SH-SY5Y (cell line): Measurements from ENCODE around the gene MKX.

Source experiments
- GATA2 ChIP-seq: IDR thresholded peaks from 2 replicates; pipeline ENCODE4 v1.6.1; 2011; ENCODE audit warnings: mild to moderate bottlenecking, low read depth, low read length
- GATA3 ChIP-seq: IDR thresholded peaks from 2 replicates; pipeline ENCODE4 v1.6.1; 2011; ENCODE audit warnings: low read depth, mild to moderate bottlenecking, low read length, moderate library complexity

Gene MKX, protein sequence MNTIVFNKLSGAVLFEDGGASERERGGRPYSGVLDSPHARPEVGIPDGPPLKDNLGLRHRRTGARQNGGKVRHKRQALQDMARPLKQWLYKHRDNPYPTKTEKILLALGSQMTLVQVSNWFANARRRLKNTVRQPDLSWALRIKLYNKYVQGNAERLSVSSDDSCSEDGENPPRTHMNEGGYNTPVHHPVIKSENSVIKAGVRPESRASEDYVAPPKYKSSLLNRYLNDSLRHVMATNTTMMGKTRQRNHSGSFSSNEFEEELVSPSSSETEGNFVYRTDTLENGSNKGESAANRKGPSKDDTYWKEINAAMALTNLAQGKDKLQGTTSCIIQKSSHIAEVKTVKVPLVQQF

DNA sequence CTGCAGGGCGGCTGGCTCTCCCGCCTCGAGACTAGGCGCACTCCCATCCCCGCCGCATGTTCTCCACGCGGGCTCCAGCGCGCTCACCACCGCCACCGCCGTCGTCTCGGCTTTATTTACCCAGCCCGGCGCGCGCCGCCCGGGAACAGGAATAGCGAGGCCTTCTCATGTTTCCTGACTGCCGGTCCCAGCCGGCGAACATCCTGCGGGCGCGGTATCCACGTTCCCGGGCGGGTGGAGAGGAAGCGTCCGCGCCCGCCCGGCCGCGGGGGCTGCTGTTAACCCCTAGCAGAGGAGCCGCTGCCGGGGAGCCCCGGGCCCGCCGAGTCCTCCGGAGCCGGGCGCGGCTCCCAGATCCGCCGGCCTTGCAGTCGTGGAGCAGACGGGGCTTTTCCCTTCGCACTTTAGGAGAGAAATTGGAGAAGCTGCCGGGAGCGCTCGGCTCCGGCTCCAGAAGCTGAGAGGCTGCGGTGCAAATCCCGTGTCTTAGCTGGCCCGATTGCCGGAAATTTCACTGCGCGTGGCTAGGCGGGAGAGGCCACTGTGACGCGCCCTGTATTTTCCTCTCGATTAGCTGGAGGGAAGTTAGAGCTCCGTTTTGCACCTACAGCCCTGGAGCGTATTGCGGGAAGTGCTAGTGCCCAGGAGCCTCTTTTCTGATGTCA is at the start of gene MKX:
Gene MKX, minus strand, starts transcription at position 88 of the 665 bp plus-strand sequence. CDS start 2,404 bp downstream, outside the sequence.
- no peak for TF ChIP-seq GATA3

DNA sequence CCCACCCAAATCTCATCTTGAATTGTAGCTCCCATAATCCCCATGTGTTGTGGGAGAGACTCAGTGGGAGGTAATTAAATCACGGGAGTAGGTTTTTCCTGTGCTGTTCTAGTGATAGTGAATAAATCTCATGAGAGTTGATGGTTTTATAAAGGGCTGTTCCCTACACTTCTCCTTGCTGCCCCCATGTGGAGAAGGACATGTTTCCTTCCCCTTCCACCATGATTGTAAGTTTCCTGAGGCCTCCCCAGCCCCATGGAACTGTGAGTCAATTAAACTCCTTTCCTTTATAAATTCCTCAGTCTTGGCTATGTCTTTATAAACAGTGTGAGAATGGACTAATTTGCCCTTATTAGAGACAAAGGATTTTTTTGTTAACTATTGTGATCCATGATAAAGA is 48.5 kb upstream of the MKX start:
- TF ChIP-seq GATA2 (no peak), GATA3 (no peak)

DNA sequence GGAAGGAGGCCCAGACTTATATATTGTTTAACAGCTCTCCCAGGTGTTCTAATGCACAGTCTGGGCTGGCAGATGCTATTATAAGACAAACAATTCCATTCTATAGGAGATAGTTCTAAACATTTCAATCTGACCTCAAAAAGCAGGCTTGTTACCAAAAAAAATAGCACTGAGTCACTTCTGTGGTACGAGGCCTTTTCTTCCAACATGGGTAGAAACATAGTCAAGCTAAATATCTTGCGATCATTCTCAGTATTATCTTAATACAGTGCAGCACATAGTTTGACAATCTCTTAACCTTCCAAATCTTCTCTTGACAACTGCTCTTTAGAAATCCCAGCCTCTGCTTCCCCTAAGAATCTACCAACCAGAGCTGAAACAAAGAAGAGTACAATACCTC is 46.6 kb upstream of the MKX start:
- TF ChIP-seq GATA2 = no peak
- no peak for TF ChIP-seq GATA3

DNA sequence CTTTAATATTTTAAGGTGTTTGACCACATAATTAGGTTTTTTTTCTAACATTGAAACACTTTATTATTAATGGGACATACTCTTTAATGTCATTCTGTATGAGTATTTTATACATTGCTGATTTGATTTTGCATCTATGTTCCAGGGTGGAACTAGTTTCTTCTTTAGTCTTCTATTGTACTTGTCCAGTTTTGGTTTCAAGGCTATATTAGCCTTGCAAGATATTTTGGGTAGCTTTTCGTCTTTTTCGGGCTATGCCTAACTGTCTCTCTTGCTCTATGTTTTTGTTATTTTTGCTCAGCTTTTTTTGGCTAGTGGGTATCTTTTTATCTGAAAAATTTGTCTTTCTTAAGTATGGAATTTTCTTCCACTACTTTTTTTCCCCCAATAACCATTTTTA is 38.7 kb upstream of the MKX start:
- no peak for TF ChIP-seq GATA2
- TF ChIP-seq GATA3 = no peak

DNA sequence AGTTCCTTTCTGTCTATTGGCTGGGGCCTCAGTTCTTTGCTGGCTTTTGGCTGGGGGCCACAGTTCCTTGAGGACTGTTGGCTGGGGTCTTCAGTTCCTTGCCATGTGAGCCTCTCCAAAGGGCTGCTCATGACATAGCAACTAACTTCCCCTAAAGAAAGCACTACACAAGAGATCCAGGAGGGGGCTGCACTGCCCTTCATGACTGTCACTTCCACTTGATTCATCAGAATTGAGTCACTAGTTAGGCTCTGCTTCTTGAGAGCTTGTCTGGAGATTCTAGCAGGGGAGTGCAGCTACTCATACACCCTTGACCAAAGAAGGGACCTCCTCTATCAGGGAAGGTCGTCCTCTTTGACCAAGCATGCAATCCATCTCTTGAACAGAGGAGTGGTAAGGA is 38.0 kb upstream of the MKX start:
- TF ChIP-seq GATA2 (no peak), GATA3 (no peak)

DNA sequence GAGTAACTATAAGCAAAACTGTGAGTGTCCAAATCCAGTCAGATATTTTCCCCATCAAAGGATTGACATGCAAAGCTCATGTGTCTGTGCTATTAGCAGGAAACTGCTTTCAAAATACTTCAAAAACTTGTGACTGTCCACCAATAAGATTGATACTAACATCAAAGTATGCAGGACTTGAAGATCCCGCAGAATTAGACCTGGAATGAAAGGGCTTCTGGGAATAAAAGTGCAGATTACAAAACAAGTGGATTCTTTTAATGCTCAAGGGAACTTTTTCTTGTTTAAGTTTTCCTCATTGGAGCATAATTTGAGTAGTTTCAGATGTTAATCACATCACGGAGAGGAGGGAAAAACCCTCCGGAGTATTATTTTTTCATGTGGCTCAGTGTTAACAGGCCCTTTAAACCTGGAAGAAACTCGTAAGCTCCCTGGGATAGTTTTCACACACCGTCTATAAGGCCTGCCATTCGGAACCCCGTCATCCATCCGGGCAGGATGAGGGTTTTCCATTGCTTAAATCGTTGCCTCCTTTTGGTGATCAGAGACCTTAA is 33.9 kb upstream of the MKX start:
- TF ChIP-seq GATA3 (no peak), GATA2 (no peak)

DNA sequence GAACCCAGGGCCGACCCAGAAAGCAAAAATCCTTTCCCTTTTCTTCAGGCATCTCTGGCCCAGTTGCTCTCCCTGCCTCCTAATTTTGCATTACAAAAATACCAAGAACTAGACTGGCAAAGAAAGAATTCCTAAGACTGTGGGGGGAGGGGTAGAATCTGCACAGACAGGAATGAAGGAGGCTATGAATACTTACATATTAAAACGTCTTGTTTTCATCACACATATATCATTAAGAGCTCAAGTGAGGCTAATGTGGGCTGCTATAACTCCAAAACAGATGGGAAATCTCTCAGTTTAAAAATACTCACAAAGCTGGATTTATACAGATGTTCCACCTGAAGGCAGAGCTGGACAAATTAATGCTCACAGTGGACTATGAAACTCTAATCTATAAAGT is 29.2 kb upstream of the MKX start:
- TF ChIP-seq GATA2 (no peak), GATA3 (no peak)

DNA sequence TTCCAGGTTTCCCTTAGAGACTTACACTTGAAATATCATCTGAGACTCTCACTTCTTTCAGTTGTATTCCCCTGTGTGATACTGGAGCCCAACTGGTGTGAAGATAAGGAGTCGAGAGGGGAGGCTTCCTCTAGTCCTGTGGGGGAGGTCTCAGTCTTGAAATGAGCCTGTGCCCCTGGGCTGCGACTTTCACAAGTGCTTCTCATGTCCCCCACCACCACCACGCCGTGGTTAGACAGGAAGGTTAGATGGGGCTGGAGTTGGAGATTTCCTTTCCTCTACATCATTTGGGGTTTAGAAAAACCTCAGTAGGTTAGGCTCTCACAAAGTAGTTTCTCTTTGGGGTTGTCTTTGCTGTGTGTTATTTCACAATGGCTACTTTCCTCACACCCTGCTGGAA is 25.6 kb upstream of the MKX start:
- no peak for TF ChIP-seq GATA3

DNA sequence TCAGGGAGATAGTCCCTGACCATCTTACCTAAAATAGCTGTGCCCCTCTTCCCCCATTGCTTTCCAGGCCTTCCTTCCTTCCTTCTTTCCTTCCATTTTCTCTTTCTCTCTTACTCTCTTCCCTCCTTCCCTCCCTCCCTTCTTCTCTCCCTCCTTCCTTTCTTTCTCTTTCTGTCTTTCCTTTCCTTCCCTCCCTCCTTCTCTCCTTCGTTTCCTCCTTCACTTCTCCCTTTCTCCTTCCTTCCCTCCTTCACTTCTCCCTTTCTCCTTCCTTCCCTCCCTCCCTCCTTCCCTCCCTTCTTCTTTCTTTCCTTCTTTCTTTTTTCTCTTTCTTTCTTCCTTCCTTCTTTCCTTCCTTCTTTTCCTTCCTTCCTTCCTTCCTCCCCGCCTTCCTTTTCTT is 24.6 kb upstream of the MKX start:
- TF ChIP-seq GATA2 (no peak), GATA3 (no peak)

DNA sequence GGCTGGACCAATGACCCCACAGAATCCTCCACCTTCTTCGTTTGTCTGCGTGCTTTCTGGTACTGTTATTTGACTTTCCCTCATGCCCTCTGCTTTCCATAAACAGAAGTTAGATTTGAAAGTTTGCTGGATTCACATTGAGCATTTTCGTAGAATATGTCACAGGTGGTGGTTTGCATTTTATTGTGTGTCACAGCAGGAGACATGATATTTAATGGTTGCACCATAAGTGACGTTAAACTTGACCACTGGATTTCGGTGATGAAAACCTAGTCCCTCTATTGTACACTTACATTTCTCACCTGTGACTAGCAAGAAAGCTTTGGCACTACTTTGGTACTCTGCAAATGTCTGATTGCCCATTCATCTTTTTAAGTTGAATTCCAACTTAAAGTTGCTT is 15.2 kb upstream of the MKX start:
- TF ChIP-seq GATA2 (no peak), GATA3 (no peak)

DNA sequence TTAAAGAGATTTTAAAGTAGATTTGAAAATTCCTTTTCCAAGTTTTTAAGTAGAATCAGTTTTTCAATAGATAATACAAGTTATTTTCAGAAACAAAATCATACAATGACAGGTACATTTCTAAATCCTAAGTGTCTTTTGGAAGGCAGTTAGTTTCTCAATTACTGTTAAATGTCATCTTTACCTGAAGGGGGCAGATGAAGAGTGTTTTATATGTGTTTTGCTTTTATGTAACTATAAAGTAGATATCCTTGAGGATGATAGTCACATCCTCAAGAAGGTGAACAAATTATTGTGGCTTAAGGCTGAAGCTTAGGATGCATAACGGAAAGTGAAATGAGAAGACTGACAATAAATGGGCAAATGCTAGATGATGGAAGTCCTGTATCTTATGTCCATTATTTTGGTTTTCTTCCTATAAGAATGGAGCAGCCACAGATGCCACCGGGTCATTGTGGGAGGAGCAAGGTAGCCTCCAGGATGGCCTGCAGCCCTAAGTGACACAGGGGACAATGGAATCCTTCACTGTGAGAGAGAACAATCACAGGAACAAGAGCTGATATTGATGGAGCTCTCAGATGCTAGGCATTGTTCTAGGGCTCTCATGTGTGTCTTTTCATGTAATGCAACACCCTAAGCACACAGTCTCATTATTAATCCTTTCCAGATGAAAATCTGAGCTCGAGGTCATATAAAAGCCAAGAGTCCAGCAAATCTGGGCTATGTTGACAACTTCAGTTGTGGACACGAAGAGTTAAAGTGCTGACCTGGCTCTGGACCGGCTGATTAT is 14.1 kb upstream of the MKX start:
- no peak for TF ChIP-seq GATA3
- no peak for TF ChIP-seq GATA2

DNA sequence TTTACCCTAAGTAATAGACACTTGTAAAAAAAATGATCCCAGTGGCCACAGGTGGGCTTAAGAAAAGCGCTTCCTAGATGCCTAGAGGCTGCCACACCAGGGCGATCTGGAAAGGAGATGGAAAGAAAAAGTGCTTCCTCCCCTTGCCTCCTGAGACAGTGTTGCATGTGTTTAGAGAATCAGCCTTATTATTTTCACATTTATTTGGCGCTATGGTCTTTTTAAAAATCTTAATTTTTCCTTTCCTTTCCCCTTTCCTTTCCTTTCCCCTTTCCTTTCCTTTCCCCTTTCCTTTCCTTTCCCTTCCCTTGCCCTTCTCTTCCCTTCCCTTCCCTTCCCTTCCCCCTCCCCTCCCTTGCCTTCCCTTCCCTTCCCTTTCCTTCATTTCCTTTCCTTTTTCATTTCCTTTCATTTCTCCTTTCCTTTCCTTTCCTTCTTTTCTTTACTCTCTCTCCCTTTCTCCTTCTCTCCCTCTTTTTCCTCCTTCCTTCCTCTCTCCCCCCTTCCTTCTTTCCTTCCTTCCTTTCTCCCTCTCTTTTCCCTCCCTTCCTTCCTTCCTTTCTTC is 7.1 kb upstream of the MKX start:
- TF ChIP-seq GATA3 (no peak), GATA2 (no peak)

DNA sequence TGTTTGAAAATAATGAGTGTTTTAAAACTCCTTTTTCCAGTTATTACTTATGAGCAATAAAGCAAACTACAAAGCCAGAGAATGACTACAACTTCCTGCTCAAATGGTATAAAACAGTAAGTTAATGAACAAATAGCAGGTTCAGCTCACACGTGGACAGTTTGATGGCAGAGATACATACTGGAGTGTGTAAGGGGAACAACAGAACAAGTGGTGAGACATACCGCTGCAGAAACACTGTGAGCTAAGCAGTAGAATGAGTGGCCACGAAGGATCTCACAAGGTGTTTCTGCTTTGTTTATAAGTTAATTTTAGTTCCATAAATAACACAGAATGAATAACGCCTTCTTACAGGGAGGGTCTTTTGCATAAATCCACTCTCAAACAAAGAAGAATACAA is 3.0 kb upstream of the MKX start:
- TF ChIP-seq GATA3 (no peak), GATA2 (no peak)

DNA sequence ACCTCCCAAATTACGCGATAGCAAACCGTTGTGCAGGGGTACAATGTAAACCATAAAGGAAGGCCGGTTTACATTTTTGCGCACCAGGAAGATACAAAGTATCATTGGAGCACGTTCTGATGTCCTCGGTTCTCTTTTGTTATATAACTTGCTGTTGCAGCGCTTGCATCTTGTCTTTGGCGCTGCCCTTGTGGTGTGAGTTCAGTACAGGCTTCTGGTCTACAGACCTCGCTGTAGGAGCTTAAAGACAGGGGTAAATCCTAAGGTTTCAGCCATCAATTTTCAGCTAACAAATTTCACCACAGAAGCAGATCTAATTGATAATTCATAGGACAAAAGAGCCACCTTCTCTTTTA is 1.5 kb upstream of the MKX start:
- TF ChIP-seq GATA3 (no peak), GATA2 (no peak)
